T follicular helper cell (primary cell): Measurements from ENCODE around the gene ZNF625.
A peak's percentile ranks its signal among the peaks of the same experiment; 100 is the strongest.
"Not testable (repeated sequence)": the region's sequence is repeated elsewhere in the genome, so short reads cannot be mapped to it uniquely, and the experiment has no call there.

Experiments
- DNase-seq: peaks from one replicate; pipeline ENCODE4 v3.0.0-alpha.2; 2020; ENCODE audit warnings: low read depth

The ZNF625 gene

DNA sequence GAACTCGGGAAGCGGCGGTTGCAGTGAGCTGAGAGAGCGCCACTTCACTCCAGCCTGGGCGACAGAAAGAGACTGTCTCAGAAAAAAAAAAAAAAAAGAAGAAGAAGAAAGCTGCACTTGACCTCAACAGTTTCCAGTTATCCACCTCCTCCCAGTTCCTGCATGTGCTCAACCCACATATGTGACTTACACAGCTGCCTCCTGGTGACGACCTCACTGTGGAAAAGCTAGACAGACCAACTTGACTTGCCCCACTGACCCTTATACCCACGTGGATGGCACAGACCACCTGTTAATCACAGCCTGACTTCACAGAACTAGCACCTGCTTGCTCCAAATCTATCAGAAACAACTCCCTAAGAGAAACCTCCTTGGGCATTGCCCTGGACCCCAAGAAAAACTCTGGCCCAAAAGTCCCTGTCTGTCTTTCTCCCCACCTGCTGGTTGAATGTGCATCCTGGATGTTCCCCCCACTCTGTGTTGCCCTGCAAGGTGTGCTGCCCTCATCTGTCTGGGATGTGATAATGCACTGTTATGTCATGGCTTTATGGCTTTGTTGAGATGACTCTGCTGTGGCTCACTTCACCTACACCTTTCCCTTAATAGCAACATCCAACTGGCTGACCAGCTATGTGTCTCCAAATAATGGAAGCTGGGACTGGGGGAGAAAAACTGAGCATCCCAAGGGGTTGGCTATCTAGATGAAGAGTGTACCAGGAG is 19.2 kb downstream of the ZNF625 start:
- DNase-seq = peak; percentile 14

- no peak for DNase-seq
Observed at GRCh38 chr19:12133069-12133468, 23.5 kb downstream of the ZNF625 start.

DNA sequence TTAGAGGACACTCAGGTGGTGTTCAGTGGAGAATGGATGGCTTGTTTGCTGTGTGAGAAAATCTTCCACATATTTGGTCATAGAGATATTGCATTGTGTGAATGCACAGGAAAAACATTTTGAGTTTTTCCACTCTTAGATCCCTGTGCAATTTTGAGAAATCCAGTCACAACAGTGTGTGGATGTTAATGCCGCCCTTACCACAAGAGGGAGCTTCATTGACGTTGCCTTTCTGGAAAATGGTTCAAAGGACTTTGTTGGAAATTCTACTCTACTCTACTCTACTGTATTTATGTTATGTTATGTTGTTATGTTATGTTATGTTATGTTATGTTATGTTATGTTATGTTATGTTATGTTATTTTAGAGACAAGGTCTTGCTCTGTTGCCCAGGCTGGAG is 29.8 kb downstream of the ZNF625 start:
- DNase-seq = no peak

DNA sequence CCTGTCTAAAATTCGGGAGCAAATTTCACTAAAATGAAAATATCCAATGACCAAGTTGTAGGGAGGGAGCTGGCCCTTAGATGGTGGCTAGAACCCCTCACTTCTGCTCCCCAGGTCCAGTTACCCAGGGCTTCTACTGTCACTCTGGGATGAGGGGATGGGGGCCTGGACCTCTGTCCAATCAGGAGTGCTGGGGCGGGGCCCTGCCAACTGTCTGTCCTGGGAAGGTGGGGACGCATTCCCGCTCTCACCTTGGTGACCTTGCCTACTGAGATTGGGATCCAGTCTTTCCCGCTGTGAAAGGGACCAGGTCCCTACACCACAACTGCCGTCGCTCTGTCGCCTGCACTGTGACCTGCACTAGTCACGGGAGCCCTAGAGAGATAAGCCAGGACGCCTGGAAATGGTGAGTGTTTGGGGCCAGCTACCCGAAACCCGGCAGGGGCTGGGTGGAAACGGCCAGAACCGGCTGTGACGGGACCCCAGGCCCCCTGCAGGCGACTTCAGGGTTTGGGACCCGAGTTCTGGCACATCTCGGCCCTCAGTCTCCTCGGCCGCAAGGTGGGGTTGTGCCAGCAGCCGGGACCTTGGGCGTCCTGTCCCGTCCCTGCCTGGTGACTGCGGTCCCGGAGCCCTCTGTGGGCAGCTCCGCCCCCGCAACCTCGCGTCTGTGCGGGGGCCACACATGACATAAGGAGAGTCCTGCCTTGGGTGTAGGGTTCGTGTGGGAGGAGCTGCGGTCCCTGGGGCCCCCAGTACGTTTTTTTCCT is 39.1 kb downstream of the ZNF625 start:
- DNase-seq = no peak

- DNase-seq = no peak
Observed at GRCh38 chr19:12113121-12113520, 43.4 kb downstream of the ZNF625 start.

GRCh38 chr19:12112701-12113100 is 43.8 kb downstream of the ZNF625 start:
- DNase-seq = no peak

DNA sequence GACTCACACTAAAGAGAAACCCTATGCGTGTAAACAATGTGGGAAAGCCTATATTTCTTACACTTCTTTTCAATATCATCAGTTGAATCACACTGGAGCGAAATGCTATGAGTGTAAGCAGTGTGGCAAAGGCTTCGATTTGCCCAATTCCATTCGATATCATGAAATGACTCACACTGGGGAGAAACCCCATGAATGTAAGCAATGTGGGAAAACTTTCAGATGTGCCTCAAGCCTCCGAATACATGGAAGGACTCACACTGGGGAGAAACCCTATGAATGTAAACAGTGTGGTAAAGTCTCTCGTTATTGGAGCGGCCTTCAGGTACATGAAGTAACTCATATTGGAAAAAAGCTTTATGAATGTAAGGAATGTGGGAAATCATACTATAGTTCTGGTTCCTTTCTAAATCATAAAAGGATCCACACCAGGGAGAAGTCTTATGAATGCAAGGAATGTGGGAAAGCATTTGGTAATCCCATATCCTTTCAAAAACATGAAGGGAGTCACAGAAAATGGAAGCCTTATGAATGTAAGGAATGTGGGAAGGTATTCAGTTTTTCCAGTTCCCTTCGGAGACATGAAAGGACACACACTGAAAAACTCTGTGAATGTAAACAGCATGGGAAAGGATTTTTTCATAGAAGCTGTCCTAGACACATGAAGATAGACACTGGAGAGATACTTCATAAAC is 44.4 kb downstream of the ZNF625 start:
- no peak for DNase-seq

DNA sequence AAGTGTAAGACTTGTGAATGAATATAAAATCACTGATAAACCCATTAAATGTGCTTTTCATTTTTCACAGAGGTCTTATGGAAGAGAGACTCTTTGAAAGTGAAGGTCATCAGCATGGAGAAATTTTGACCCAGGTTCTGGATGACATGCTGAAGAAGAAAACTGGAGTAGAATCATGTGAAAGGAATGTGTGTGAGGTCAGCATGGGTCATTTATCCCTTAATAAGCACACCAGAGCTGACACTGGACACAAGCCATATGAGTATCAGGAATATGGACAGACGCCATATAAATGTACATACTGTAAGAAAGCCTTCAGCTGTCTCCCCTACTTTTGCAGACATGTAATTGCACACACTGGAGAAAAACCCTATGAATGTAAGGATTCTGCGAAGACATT is 45.4 kb downstream of the ZNF625 start:
- no peak for DNase-seq

DNA sequence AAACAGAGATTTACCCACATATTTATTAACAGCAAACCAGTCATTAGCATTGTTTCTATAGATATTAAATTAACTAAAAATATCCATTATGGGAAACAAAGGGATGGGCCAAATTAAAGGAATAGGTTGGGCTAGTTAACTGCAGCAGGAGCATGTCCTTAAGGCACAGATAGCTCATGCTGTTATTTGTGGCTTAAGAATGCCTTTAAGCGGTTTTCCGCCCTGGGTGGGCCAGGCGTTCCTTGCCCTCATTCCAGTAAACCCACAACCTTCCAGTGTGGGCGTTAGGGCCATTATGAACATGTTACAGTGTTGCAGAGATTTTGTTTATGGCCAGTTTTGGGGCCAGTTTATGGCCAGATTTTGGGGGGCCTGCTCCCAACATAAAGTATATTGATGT is 52.6 kb downstream of the ZNF625 start:
- not testable (repeated sequence) for DNase-seq

- DNase-seq = no peak
Observed at GRCh38 chr19:12098040-12098439, 58.5 kb downstream of the ZNF625 start.

- DNase-seq = no peak
Observed at GRCh38 chr19:12095111-12095790, 61.3 kb downstream of the ZNF625 start.
